ENCODE results near the gene GLG1.

Gene GLG1

DNA sequence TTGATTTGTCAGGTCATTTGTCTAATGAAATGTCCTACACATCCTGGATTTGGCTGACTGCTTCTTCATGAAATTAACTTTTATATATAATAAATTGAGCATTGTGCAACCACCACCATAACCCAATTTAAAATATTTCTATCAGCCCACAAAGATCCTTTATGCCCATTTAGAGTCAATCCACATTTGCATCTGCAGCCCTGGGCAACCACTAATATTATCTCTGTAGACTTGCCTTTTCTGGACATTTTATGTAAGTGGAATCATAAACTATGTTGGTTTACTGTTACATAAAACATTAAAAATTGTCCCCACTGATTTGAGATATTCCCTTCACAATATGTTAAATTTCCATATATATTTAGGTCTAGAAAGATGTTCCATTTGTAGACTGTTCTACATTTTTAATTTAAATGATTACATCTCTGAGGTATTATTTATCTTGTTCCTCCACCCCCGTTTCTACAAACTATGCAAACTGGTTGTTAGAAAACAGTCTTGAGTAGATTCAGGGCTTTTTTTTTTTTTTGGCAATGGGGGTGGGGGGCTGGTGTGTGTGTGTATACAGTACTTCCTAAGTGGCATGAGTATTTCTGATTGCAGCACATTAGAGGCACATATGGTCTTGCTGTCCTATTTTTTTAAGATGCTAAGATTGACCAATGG is 43.1 kb upstream of the GLG1 start:
- in situ Hi-C loops (cut with HindIII; ENCODE audit: low sequenced_read_pairs) = no loop called here
- no peak for DNase-seq (ENCODE audit: low read depth, low spot score)
- no peak overlapping the region for H3K4me3 ChIP-seq (ENCODE audit: low read depth, low read length)
- TF ChIP-seq, protein P1, sequence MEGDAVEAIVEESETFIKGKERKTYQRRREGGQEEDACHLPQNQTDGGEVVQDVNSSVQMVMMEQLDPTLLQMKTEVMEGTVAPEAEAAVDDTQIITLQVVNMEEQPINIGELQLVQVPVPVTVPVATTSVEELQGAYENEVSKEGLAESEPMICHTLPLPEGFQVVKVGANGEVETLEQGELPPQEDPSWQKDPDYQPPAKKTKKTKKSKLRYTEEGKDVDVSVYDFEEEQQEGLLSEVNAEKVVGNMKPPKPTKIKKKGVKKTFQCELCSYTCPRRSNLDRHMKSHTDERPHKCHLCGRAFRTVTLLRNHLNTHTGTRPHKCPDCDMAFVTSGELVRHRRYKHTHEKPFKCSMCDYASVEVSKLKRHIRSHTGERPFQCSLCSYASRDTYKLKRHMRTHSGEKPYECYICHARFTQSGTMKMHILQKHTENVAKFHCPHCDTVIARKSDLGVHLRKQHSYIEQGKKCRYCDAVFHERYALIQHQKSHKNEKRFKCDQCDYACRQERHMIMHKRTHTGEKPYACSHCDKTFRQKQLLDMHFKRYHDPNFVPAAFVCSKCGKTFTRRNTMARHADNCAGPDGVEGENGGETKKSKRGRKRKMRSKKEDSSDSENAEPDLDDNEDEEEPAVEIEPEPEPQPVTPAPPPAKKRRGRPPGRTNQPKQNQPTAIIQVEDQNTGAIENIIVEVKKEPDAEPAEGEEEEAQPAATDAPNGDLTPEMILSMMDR (IDR thresholded peaks at IDR 0.05; ENCODE audit: low read depth, low read length) = no peak

DNA sequence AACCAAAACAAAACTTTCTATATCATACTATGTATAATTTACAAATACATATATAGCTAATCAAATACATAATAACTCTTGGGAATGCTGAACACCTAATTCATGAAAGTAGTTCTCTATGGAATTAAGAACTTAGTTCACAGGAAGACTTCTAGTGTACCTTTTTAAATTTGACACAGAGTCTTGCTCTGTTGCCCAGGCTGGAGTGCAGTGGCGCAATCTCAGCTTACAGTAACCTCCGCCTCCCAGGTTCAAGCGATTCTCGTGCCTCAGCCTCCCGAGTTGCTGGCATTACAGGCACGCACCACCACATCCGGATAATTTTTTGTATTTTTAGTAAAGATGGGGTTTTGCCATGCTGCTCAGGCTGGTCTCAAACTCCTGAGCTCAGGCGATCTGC is 35.1 kb upstream of the GLG1 start:
- in situ Hi-C loops (cut with HindIII; ENCODE audit: low sequenced_read_pairs) = no loop called here
- no peak overlapping the region for H3K4me3 ChIP-seq (ENCODE audit: low read depth, low read length)
- DNase-seq (ENCODE audit: low read depth, low spot score) = no peak
- TF ChIP-seq, protein P1 (IDR thresholded peaks at IDR 0.05; ENCODE audit: low read depth, low read length) = no peak

DNA sequence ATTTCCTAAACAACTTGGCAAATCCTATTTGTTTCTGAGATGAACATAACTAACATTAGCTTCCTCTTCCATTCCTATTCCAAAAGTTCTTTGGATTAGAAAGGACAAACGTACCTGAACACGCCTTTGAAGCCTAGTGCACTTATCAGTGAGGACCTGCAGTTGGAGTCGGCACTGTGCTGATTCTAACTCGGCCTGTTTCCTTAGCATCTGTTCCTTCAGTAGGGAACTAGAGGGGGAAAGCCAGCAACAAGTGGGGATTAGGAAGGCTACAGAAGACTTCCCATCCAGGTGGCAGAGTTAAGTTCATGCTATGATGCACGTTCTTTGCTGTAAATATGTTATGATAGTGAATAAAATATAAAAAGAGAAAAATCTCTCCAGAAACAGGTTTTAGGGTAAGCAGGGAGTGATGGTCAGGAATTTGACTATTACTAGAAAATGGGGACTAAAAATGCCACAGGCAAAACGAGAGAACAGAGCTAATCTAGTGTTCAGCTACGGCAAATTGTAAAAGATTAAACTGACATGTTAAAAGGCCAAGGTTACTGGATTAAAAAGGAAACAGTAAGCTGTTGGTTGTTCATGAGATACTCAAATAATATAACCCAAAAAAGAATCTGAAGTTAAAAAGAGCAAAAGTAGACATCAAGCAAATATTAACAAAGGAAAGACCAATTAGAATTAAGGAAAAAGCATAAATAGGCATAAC is 31.0 kb upstream of the GLG1 start:
- TF ChIP-seq, protein P1 (IDR thresholded peaks at IDR 0.05; ENCODE audit: low read depth, low read length) = no peak
- no peak overlapping the region for H3K4me3 ChIP-seq (ENCODE audit: low read depth, low read length)
- DNase-seq (ENCODE audit: low read depth, low spot score) = no peak
- in situ Hi-C loops (cut with HindIII; ENCODE audit: low sequenced_read_pairs) = no loop called here

DNA sequence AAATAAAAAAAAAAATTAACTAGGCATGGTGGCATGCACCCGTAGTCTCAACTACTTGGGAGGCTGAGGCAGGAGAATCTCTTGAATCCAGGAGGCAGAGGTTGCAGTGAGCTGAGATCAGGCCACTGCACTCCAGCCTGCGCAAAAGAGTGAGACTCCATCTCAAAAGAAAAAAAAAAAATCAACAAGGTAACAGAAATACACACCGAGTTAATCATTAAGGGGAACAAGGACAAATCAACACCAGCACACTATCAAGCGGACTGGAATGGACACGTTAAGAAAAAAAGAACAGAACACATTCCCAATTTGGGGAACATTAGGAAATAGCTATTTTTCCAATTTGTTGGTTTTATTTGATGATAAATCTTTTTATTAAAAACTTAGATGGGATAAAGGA is 28.4 kb upstream of the GLG1 start:
- no peak for DNase-seq (ENCODE audit: low read depth, low spot score)
- no peak overlapping the region for H3K4me3 ChIP-seq (ENCODE audit: low read depth, low read length)
- TF ChIP-seq, protein P1 (IDR thresholded peaks at IDR 0.05; ENCODE audit: low read depth, low read length) = no peak
- in situ Hi-C loops (cut with HindIII; ENCODE audit: low sequenced_read_pairs) = no loop called here

DNA sequence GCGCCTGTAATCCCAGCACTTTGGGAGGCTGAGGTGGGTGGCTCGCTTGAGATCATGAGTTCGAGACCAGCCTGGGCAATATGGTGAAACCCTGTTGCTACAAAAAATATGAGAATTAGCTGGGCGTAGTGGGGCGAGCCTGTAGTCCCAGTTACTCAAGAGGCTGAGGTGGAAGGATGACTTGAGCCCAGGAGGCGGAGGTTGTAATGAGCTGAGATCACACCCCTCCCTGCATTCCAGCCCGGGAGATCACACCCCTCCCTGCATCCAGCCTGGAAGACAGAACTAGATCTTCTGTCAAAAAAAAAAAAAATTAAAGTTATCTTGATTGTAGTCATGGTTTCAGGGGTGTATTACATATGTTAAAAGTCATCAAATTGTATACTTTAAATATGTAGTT is 26.8 kb upstream of the GLG1 start:
- in situ Hi-C loops (cut with HindIII; ENCODE audit: low sequenced_read_pairs) = no loop called here
- DNase-seq (ENCODE audit: low read depth, low spot score) = no peak
- H3K4me3 ChIP-seq (ENCODE audit: low read depth, low read length) = no peak overlapping the region
- TF ChIP-seq, protein P1 (IDR thresholded peaks at IDR 0.05; ENCODE audit: low read depth, low read length) = no peak

DNA sequence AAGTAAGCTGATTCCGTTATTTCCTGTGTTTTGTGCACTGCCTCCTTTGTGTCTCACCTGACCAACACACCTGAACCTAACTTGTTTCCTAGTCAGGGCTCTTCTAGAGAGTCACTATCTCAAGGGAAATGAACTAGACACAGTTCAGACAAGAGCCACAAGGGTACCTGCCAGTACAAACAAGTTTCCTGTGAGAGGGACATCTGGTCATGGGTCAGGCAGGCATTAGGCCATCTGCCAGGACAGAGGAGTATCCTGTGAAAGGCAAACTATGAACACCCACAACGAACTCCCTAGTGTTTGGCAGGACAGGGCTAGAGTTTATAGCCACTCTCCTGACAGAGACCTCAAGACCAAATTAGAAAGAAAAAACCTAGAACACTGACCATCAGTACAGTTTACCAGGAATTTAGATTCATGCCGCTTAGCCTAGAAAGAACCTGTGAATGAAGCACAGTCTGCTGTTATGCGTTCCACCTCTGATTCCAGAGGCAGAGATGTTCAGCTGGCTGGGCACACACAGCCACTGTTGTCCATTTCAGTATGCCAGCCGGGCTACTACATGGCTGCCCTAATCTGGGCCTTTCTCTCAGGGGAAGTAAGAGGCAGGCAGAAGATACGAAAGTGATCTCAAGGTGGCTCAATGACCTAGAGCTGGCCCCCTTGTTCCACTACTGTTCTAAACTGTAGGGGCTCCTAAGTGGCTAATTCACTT is 20.7 kb upstream of the GLG1 start:
- DNase-seq (ENCODE audit: low read depth, low spot score) = peak; percentile 37
- in situ Hi-C loops (cut with HindIII; ENCODE audit: low sequenced_read_pairs) = no loop called here
- TF ChIP-seq, protein P1 (IDR thresholded peaks at IDR 0.05; ENCODE audit: low read depth, low read length) = no peak
- no peak overlapping the region for H3K4me3 ChIP-seq (ENCODE audit: low read depth, low read length)

Measured in astrocyte of the spinal cord (primary cell).